COR-L47 (cell line): ENCODE data around the gene ATP1A2.
A peak's percentile ranks its signal among the peaks of the same experiment; 100 is the strongest.

ENCODE experiments used
- DNase-seq: peaks from one replicate; lab custom pipeline; 2025; lab: John Stamatoyannopoulos, UW

The ATP1A2 gene

DNA sequence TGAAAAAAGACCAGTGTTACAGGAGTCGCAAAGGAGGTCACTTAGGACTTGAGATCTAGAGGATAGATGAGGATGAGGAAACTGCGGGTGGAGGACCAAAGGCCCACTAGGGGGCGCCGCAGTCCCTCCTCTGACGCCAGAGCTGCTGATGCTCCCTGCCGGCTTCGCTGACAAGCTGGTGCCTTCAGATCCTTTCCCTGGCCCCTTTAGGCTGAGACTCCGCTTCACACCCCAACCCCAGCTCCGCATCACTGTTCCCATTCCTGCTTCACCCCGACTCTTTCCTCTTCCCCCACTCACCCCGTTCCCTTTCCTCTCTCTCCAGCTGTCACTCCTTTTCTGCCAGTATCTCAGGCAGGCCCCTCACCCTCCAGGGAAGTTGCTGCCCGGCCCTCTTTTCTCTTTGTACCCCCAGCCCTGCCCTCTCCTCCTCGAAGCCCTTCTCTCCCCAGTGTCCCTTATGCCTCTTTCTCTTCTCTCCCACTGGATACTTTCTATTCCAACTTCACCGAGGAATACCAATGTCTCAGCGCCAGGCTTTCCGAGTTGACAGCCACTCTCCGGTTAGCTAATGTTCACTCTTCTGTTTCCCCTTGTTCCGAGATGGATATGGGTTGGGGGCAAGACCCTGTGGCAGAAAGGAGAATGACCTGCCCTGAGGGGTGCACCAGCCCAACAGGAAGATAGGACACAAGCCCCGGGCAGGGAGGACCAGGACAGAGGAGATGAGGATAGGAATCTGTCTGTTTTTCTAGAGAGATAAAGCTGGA, 29.7 kb upstream of the ATP1A2 start:
- DNase-seq, result peak; percentile 59

DNA sequence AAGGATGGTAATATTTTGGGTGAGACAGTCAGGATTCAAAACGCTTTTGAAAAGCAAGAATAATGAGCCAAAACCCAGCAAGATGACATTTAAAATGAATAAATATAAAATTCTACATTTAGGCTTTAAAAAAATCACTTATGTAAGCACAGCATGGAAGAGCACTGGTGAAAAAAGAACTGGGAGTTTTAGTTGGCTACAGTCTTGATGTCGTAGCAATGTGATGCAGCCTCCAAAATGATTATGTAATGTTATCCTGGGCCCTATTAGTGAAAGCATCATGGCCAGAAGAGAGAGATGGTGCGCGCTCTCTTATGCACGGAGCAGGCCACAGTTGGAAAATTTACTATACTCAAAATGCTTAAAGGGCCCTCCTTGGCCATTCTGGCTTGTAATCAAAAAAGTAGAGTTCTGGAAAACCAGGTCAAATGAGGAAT, 29.1 kb upstream of the ATP1A2 start:
- no peak for DNase-seq

DNA sequence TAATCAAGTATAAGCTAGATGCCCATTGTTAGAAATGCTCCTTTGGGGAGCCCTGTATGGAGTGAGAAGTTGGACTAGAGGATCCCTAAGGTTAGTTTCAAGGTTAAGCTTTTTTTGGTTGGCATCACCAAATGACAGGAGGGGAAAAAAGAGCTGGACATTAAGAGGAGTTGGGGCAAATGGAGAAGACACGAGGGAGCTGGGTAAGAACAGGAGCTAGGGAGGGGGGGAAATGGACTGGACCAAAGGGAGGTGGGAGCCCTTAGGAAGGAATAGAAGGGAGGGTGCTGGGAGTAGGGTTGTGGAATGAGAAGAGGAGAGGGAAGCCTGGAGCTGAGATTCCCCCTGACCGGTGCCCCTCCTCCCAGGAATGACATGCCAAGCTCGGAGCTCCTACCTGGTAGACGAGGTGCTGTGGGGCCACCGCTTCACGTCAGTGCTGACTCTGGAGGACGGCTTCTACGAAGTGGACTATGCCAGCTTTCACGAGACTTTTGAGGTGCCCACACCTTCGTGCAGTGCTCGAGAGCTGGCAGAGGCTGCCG, 28.4 kb upstream of the ATP1A2 start:
- no peak for DNase-seq

DNA sequence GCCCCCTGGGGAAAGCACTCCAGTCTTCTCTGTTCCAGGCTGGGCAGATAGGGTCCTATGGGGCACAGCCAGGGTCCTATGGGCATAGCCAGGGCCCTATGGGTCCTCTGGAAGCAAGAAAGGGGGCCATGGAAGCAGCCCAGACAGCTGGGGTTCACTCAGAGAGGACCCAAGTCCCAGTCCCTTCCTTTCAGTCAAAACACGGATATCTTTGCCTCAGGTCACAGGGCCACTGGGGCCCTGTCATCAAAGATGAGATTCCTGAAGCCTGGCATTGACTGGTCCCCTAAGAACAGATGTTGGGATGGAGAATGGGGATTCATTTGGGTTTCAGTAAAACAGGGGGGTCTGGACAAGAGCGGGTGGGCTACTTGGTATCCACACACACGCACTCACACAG, 25.7 kb upstream of the ATP1A2 start:
- no peak for DNase-seq

DNA sequence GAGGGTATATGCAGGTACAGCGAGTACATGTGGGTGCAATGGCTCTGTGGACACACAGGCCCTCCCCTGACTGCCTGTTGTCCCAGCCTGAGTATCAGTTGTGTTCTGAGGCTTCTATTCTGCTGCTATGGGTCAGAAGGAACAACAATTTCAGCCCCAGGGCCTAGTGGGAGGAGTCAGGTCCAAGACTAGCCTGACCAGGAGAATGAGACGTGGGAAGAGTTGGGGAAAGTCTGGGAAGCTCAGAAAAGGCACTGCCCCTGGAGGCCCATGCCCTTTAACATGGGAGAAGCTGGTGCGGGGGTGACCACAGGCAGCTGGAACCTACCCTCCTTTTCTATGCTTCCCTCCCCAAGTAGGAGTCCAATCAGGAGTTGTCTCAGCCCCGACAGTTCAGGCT, 24.8 kb upstream of the ATP1A2 start:
- no peak for DNase-seq

DNA sequence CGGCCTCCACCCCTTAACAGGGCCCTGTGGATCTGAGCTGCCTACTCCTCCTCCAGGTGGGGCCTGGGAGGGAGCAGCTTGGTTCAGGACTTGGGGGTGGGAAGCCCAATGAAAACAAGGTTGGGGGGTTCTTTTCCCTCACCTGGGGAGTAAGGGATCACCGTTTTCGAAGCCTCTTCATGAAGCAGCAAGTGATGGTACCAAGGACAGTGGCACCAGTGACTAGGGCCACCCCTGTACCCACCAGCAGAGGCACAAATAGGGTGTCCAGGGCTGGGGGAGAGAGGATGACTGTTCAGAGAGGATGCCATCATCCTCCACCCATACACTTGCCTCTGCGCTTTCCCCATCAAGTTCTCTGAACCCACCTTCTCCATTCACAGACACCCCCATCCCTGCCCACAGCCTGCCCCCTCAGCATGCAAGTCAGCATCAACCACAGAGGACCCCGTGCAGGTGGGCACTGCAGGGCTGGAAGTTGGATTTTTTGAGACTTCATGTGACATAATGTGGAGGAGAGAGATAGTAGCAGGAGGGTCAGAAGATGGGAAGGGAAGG, 23.8 kb upstream of the ATP1A2 start:
- DNase-seq, result no peak

DNA sequence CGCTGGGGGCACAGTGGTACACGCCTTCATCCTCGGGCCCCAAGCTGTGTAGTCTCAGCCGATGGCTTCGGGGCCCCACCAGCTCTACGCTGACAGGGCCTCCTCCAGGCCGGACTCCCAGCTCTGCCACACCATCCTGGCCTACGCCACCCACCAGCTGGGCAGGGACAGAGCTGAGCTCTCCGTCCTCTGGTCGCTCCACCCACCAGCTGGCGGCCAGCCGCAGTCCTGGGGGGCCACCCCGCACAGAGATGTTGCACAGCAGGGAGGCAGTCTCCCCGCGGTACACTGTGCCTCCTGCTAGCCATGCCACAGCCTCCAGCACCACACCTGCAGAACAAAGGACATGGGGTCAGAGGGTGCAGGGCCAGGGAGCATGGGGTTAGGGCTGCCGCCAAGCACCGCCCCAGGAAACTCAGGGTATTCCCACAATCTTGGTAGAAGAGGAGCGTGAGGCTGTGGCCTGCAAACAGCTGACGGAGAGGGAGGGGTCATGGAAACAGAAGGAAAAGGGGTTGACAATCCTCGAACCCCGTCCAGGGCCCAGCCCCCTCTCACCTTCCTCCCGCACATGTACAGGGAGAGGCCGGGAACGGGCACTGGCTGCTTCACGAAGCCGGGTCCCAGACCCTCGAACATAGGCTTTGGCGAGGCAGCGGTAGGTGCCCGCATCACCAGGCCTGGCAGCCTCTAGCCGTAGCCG, 23.0 kb upstream of the ATP1A2 start:
- no peak for DNase-seq

DNA sequence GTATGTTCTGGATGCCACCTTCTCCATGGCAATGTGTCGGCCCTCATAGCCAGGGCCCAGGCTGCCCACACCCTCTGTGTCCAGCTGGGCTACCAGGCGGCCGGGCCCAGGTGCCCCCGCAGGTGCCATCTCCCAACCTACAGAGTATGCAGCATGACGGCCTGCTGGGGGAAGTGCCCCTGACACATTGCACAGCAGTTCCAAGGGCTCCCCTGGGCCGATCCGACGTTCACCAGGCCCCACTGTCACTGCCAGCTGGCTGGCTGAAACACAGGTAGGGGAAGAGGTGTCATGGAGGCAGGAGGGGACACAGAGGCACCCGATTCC, 22.5 kb upstream of the ATP1A2 start:
- DNase-seq, result no peak

DNA sequence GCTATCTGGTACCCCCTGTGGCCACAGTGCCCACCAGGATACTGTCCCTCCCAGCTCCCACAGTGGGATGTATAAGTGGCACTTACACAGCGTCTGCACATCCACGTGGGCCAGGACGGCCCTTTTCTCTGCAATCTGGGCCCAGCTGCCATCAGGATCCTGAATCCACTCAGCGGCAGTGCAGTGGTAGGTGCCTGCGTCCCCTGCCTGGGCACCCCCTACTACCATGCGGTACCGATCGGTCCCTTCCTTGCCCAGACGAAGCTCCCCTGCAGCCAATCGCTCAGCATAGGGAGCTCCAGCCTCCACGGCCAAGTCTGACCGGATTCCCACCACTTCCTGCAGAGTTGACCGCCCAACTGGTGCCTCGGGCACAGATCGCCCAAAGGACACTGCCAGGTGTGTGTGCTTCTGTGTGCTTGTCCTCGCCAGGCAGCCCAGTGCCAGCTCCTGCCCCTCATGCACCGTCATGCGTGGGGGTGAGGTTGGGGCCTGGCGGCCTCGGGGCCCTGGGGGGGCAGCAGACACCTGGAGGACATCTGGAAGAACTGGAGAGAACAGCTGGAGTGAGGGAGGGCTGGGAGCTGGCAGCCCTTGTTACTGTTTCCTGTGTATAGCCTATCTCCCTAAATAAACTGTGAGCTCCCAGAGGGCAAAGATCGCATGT, 21.8 kb upstream of the ATP1A2 start:
- no peak for DNase-seq

DNA sequence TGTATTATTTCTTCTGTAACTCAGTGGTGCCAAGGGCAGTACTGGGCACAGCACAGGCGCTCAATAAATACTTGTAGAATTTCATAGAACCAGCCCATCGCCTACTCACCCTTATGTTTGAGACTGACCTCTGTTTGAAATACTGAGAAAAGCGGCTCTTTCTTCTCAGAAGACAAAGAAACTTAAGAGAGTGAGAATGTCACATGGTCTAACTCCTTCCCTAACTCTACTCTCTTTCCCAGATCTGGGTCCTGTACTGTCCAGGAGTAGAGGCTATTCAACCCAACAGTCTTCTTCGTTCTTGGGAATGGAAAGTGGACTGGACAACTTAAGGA, 21.3 kb upstream of the ATP1A2 start:
- no peak for DNase-seq

DNA sequence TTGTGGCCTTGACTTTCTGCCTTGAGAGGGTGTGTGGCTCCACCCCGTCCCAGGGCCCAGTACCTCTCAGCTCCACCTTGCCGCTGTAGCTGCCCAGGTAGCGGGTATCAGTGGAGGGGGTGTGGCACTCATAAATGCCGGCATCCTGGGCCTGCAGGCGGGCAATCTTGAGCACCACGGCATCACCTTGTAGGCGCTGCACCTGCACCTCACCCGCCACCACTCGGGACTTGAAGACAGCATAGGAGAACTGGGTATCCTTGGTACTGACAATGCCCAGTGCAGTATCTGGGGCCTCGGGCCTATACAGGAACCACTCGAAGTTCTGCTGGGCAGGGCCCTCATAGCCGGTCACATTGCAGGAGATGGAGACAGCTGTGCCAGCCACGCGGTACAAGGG, 20.8 kb upstream of the ATP1A2 start:
- DNase-seq, result no peak

DNA sequence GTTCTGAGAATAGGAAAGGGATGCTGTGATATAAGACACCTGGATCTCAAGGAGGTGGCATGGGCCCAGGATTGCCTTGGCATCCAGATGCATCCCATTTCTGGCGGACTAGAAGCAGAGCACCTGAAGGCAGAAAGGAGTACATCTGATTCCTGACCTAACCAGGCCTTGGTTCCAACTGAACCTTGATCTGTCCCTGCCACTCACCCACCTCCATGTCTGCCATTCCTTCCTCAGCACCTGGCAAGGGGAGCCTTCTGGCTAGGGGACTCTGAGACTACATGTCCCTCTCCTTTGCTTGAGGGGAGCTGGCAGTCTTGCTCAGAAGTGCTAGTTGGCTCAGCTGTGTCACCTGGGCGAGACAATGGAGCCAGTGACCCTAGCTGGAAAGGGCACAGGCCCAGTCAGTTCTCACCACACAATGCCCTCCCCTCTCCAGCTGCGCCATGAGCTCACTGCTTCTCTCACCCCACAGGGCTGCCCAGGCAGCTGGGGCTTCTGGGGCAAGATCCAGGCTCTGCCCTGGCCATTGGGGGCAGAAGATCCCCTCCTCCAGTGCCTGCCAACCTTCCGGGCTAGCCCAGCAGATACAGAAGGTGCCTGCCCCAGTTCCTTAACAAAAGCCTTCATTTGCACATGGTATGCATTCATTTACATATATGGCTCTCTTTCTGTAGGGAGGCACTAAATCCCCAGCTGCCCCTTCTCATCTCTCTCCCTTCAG, 20.0 kb upstream of the ATP1A2 start:
- DNase-seq, result no peak

DNA sequence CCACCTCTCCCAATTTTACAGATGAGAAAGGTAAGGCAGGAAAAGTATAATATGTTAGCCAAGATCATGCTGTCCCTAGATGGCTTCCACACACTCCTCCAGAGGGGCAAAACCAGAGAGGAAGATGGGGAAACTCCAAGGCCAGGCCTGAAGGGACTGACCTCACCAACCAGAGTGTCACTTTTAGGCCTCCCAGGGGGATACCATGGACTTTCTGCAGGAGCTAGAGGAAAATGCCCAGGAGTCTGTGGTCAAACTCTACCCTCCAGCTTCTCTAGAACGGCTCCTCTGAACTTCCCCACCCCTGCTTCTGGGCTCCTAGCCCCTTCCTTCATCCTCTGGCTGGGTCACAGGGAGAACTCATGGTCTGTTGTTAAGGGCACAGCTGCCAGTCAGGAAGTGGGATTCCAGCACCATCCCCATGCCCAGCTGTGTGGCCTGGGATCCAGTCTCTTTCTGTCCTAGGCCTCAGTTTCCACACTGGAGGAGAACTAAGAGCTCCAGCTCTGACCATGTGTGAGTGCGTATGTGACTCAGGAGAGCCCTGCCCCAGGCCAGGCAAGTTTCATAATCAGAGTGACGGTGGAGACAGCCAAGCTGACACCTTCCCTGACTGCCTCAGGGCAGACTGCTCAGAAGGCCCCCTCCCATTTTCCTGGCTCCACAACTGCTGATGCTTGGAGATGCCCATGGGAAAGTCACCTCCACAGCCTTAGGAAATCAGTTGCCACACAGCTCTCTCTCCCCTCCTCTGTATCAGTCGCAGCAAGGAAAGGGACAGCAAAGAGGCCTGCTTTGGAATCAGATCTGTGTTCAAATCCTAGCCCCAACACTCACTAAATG, 19.1 kb upstream of the ATP1A2 start:
- no peak for DNase-seq

DNA sequence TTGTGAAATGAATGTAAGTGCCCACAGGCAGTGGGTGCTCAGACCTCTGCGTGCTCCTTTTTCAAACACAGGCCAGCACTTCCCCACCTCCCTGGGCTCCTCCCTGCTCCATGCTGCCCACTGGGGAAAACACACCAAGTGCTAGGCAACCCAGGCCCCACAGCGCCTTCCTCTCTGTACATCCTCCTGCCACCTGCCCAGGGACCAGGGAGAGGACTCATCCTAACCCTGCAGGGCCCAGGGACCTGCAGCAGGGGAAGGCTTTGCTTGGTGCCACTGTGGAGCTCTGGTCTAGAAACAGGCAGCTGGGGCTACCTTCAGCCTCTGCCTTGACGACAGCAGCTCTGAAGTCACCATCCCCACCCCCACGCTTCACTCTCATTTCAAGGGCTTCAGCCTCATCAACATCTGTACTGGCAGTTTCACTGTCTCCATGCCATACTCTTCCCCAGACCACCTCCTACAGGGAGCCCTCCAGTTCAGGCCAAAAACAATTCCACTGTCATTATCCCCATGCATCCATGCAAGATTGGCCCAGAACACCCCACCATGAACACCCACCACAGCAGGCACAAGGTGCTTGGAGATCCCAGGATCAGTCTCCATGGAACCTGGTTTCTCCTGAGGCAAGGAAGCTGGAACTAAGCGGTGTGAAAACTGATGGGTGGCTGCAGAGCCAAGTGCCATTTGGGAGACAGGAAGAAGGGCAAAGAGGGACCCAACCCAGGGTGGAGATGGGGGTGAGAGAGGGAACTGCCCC, 18.2 kb upstream of the ATP1A2 start:
- DNase-seq, result no peak

DNA sequence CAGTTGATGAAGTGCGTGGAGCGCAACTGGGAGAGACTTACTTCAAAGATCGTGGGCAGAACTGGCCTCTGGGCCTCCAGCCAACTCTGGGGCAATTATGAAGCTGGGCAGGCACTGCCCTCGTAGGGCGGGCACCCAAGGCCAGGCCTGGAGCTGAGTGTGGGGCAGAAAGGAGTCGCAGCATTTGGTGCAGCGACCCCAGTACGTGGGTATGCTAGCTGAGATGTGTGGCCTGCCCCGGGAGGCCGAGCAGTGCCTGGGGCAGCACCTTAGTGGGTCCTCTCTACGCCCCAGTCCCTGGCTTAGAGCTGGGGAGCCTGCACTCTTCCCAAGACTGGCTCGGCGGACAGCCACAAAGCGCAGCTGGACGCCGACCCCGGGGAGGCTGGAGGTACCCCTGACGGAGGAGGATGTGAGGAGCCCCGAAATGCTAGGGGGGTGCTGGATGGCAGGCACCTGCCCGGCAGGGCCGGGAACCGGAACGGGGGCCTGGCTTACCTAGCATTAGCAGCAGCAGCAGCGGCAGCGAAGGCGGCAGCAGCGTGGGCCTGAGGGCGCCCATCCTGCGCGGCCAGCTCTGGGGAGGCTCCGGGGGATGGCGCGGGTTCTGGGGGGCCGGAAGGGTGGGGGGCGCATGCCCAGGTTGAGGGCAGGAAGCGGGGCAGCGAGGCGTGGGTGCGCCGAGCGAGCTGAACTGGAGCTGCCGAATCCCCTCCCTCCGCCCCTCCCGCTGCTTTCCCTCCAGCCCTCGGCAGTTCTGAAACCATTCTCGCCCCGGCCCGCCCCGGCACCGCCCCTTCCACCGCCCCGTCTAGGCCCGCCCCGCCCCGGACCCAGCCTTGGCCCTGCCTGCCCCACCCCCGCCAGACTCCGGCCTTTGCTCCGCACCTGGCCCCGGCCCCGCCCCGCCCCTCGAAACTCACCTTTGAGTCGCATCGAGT, 17.4 kb upstream of the ATP1A2 start, which contains the start of gene IGSF8:
TSS of gene IGSF8 (minus strand) at position 709 of the 941 bp plus-strand sequence. CDS start at position 562, 147 bp downstream.
- DNase-seq, result peak; percentile 96

DNA sequence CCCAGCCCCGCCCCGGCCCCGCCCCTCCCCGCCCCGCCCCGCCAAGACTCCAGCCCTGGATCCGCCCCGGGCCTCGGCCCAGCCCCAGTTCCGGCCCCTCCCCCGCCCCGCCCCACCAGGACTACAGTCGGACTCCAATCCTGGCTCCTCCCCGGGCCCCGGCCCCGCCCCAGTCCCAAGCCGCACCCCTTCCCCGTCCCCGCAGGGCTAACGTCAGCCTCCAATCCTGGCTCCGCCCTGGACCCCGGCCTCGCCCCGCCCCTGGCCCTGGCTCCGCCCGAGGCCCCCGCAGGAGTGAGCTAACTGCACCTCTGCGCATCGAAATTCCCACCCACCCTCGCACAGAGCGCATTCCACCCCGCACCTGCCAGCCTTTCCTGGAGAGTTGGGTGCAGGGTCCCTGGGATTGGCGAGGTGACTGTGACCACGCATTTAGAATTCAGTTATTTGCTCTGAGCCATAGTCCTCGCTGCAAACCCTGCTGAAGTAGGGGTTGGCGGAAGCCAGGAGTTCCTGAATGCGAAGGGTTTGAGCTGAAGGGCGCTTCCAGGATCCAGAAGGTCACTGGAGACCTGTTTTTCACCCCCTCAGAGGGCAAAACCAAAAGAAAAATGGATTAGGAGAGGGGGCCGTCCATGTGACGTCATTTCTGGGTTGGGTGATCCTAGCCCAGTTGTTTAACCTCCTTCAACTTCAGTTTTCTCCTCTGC, 16.6 kb upstream of the ATP1A2 start:
- DNase-seq, result peak; percentile 96

DNA sequence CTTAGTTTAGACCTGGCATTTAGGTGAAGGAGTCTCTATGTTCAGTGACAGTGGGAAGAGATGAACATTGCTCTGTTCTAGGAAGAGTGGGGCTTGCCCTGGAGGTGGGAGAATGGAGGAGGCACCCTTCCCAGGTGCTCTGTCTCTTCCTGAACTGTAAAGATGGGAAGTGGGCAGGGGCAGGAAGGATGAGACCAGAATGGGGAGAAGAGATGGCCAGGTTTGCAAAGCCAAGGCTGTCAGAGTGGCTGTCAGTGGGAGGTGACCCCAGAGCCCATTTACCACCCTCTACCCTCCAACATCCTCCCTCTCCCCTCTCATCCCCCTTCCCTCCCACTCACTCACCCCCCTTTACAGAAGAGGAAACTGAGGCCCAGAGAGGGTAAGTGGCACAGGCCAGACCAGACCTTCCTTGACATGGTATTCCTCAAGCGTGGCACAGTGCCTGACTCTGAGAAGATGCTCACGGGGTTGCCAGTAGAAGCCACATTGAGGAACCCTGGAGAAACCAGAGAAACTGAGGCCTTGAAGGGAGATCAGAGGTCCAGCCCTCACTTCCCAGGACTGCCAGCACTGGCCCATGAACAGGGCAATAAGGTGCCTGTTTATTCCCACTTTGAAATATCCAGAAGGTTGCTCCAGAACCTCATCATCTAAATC, 15.7 kb upstream of the ATP1A2 start:
- DNase-seq, result no peak
